PC-3 (cell line): Measurements from ENCODE around the gene MYO3B.
"Not testable (repeated sequence)": the region's sequence is repeated elsewhere in the genome, so short reads cannot be mapped to it uniquely, and the experiment has no call there.

Experiments
- EZH2phosphoT487 ChIP-seq: fragments of 300-600 bp; sonication (generic); IDR thresholded peaks from 2 replicates; pipeline ENCODE4 v1.6.1; 2018; ENCODE audit warnings: mild to moderate bottlenecking, antibody characterized with exemption, low read length, borderline replicate concordance
- TF ChIP-seq, protein P1 (sequence below): fragments of 300-600 bp; sonication (generic); conservative IDR thresholded peaks from 2 replicates; pipeline ENCODE4 v1.5.1; 2017; ENCODE audit warnings: antibody characterized with exemption, low read depth, mild to moderate bottlenecking, low read length

GRCh38 chr2:170263728-170264521 lies 86.0 kb downstream of the MYO3B start:
- TF ChIP-seq, protein P1, sequence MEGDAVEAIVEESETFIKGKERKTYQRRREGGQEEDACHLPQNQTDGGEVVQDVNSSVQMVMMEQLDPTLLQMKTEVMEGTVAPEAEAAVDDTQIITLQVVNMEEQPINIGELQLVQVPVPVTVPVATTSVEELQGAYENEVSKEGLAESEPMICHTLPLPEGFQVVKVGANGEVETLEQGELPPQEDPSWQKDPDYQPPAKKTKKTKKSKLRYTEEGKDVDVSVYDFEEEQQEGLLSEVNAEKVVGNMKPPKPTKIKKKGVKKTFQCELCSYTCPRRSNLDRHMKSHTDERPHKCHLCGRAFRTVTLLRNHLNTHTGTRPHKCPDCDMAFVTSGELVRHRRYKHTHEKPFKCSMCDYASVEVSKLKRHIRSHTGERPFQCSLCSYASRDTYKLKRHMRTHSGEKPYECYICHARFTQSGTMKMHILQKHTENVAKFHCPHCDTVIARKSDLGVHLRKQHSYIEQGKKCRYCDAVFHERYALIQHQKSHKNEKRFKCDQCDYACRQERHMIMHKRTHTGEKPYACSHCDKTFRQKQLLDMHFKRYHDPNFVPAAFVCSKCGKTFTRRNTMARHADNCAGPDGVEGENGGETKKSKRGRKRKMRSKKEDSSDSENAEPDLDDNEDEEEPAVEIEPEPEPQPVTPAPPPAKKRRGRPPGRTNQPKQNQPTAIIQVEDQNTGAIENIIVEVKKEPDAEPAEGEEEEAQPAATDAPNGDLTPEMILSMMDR: not testable (repeated sequence)
- TF ChIP-seq EZH2phosphoT487: not testable (repeated sequence)
